A549 (cell line): ENCODE measurements around the gene TTC7B. TPM values are rescaled to one million over a fixed set of nuclear protein-coding genes. Genes with fewer than 3 reads are reported as not detected.

ENCODE experiments used
- ATAC-seq, 2 experiments: fragments of 200-7000 bp in 1 of 2; fragments of >200 bp in 1 of 2; cut with Nextera tagmentation in 1 of 2; cut with Tn5 transposase in 1 of 2; 3 replicates each; pipeline versions ENCODE4 v1.8.0 to v1.9.1; 2018 to 2020; ENCODE audit warnings: mild to moderate bottlenecking in 1 of 2, moderate library complexity in 1 of 2
- CTCF ChIA-PET: fragments of 300-600 bp; sonication (Branson Sonifier 250); formaldehyde crosslinking; extraction: SDS; loops from one replicate; lab custom pipeline; 2021; ENCODE audit warnings: antibody characterized with exemption, inconsistent platforms; lab: Yijun Ruan, JAX
- POLR2A ChIA-PET: fragments of 350-600 bp; formaldehyde crosslinking; extraction: SDS; loops from one replicate; lab custom pipeline; 2021; ENCODE audit warnings: antibody characterized with exemption, inconsistent platforms; lab: Yijun Ruan, JAX
- DNase-seq, 2 experiments: peaks; one replicate each; pipeline versions ENCODE4 v3.0.0 to v3.0.0-alpha.2; 2011 to 2016; ENCODE audit warnings: low read depth in 1 of 2, low spot score in 1 of 2
- FAIRE-seq: peaks from 2 replicates; lab custom pipeline; 2011; peaks lifted over from hg19 to GRCh38; lab: Jason Lieb, UNC
- H3K27ac ChIP-seq, 2 experiments: fragments of >200 bp; sonication (Bioruptor Twin); formaldehyde crosslinking; 3 replicates each; pipeline ENCODE4 v1.5.1; 2016 to 2017
- H3K4me1 ChIP-seq: fragments of >200 bp; sonication (Bioruptor Twin); formaldehyde crosslinking; 3 replicates; pipeline ENCODE4 v1.6.1; 2016
- H3K4me2 ChIP-seq: fragments of >200 bp; sonication (Bioruptor Twin); formaldehyde crosslinking; 3 replicates; pipeline ENCODE4 v1.6.1; 2016
- H3K4me3 ChIP-seq: fragments of >200 bp; sonication (Bioruptor Twin); formaldehyde crosslinking; 3 replicates; pipeline ENCODE4 v1.5.1; 2016
- H3K9me3 ChIP-seq: fragments of >200 bp; sonication (Bioruptor Twin); formaldehyde crosslinking; 3 replicates; pipeline ENCODE4 v1.6.1; 2016
- BCL3 ChIP-seq: fragments of >200 bp; sonication (Bioruptor Twin); formaldehyde crosslinking; IDR thresholded peaks from 3 replicates; pipeline ENCODE4 v1.6.1; 2016
- BHLHE40 ChIP-seq: IDR thresholded peaks from 2 replicates; pipeline ENCODE4 v1.6.1; 2012; ENCODE audit warnings: low read depth, low read length, inconsistent platforms
- CBX8 ChIP-seq: fragments of 200-600 bp; sonication (generic); IDR thresholded peaks from 2 replicates; pipeline ENCODE4 v1.6.1; 2016
- CTCF ChIP-seq: fragments of >200 bp; sonication (Bioruptor Twin); formaldehyde crosslinking; IDR thresholded peaks from 3 replicates; pipeline ENCODE4 v1.5.1; 2016
- EHMT2 ChIP-seq: fragments of 200-600 bp; sonication (generic); IDR thresholded peaks from 2 replicates; pipeline ENCODE4 v1.6.1; 2016; ENCODE audit warnings: antibody characterized with exemption, low read depth, mild to moderate bottlenecking, moderate library complexity
- FOSB ChIP-seq: fragments of 250-450 bp; sonication (Bioruptor Pico); IDR thresholded peaks from 2 replicates; pipeline ENCODE4 v1.5.0; 2020; ENCODE audit warnings: mild to moderate bottlenecking, moderate library complexity
- FOXS1 ChIP-seq: fragments of 250-450 bp; sonication (Bioruptor Pico); IDR thresholded peaks from 2 replicates; pipeline ENCODE4 v1.5.0; 2020; ENCODE audit warnings: mild to moderate bottlenecking, moderate library complexity
- GATA3 ChIP-seq: IDR thresholded peaks from 2 replicates; pipeline ENCODE4 v1.6.1; 2012; ENCODE audit warnings: borderline replicate concordance
- HOXB5 ChIP-seq: fragments of 250-450 bp; sonication (Bioruptor Pico); IDR thresholded peaks from 2 replicates; pipeline ENCODE4 v1.5.0; 2020; ENCODE audit warnings: mild to moderate bottlenecking, moderate library complexity
- JUN ChIP-seq, 2 experiments: fragments of >200 bp; sonication (Bioruptor Twin); formaldehyde crosslinking; IDR thresholded peaks; 2 replicates in 1 of 2; 3 replicates in 1 of 2; pipeline ENCODE4 v1.6.1; 2016 to 2017
- JUNB ChIP-seq: fragments of >200 bp; sonication (Bioruptor Twin); formaldehyde crosslinking; IDR thresholded peaks from 2 replicates; pipeline ENCODE4 v1.6.1; 2016
- KDM1A ChIP-seq: fragments of 200-600 bp; sonication (generic); IDR thresholded peaks from 2 replicates; pipeline ENCODE4 v1.6.1; 2016; ENCODE audit warnings: low read depth, mild to moderate bottlenecking
- KDM5A ChIP-seq: fragments of 200-600 bp; sonication (generic); IDR thresholded peaks from 2 replicates; pipeline ENCODE4 v1.6.1; 2016; ENCODE audit warnings: antibody characterized with exemption, mild to moderate bottlenecking
- MAZ ChIP-seq: fragments of 150-350 bp; IDR thresholded peaks from 2 replicates; pipeline ENCODE4 v1.6.1; 2014; ENCODE audit warnings: antibody characterized with exemption, low read depth, low read length, borderline replicate concordance
- MYC ChIP-seq: IDR thresholded peaks from 2 replicates; pipeline ENCODE4 v1.6.1; 2012; ENCODE audit warnings: mild to moderate bottlenecking, inconsistent platforms, low read length, improper control_type of control experiment, borderline replicate concordance
- POLR2A ChIP-seq: IDR thresholded peaks from 2 replicates; pipeline ENCODE4 v1.6.1; 2012; ENCODE audit warnings: mild to moderate bottlenecking, low read length
- RAD21 ChIP-seq, 2 experiments: fragments of >200 bp in 1 of 2; sonication (Bioruptor Twin) in 1 of 2; formaldehyde crosslinking in 1 of 2; IDR thresholded peaks in 1 of 2; conservative IDR thresholded peaks in 1 of 2; 2 replicates in 1 of 2; 3 replicates in 1 of 2; pipeline ENCODE4 v1.6.1; 2012 to 2018; ENCODE audit warnings: inconsistent platforms in 1 of 2
- ZC3H11A ChIP-seq: fragments of 450-650 bp; IDR thresholded peaks from 2 replicates; pipeline ENCODE4 v1.6.1; 2014; ENCODE audit warnings: antibody characterized with exemption, mild to moderate bottlenecking
- ZFP36 ChIP-seq: fragments of 450-650 bp; IDR thresholded peaks from 2 replicates; pipeline ENCODE4 v1.6.1; 2014; ENCODE audit warnings: borderline replicate concordance; ENCODE audit not compliant: partially characterized antibody
- ZSCAN20 ChIP-seq: fragments of 250-450 bp; sonication (Bioruptor Pico); IDR thresholded peaks from 2 replicates; pipeline ENCODE4 v1.8.0; 2022; ENCODE audit warnings: mild to moderate bottlenecking, moderate library complexity
- WGBS: methylation state at CpG from one replicate; pipeline ENCODE4 v1.1.6; 2017; ENCODE audit errors: missing lambda C conversion rate; 5-methylcytosine and 5-hydroxymethylcytosine counted together
- polyA plus RNA-seq, 4 experiments: library from polyadenylated mRNA; depleted of rRNA in 3 of 4; stranded (reverse); fragments of >200 nt; fragmentation: RNase III in 1 of 4; extraction: RNeasy Plus Mini Kit Qiagen cat#74134 plus additional on column Dnase treatment in 1 of 4; gene quantifications; 2 replicates in 3 of 4; 3 replicates in 1 of 4; pipeline ENCODE4 v1.2.3, GENCODE V29; 2011 to 2017
- TF ChIP-seq, protein P1 (sequence below): IDR thresholded peaks from 2 replicates; pipeline ENCODE4 v1.6.1; 2012; ENCODE audit warnings: low read depth, borderline replicate concordance
- TF ChIP-seq, protein P2 (sequence below): fragments of 150-350 bp; IDR thresholded peaks from 2 replicates; pipeline ENCODE4 v1.6.1; 2014; ENCODE audit warnings: low read depth, mild to moderate bottlenecking, low read length

The TTC7B gene
- polyA plus RNA-seq, 2 of the 4 experiments (the other 2 are of a cell fraction), result 16.6 to 28.0 TPM

DNA sequence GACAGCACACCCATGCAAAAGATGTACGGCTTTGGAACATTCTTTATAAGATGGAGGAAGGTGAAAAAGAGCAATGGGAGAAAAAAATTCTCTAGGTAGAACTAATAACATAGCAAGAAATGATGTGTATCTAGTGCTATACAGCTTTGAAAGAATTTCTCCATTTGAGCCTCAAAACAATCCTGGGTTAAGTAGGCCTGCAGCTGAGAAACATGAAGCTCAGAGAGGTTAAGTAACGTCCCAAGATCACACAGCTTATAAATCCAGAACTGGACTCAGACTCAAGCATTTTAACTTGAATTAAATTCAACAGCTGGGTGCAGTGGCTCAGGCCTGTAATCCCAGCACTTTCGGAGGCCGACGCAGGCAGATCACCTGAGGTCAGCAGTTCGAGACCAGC lies 32.9 kb downstream of the TTC7B start (continued):
- no peak for TF ChIP-seq BHLHE40
- TF ChIP-seq FOXS1 (CRISPR knock-in tag), result no peak
- no peak for TF ChIP-seq JUN (IDR thresholded peaks at IDR 0.05)

- ChIA-PET CTCF (interaction anchor here (1.3 to 1.4 kb wide), 2 partner anchors 25 to 390 kb away, joined by 3 to 4 read pairs; no protein-coding TSS in a partner anchor), POLR2A (no interaction called here)
- TF ChIP-seq CTCF (no peak), FOXS1 (CRISPR knock-in tag) (no peak), ZFP36 (no peak), JUNB (no peak), KDM5A (no peak), FOSB (CRISPR knock-in tag) (no peak), HOXB5 (CRISPR knock-in tag) (no peak), EHMT2 (no peak), CBX8 (no peak), MYC (no peak), RAD21 (conservative IDR thresholded peaks at IDR 0.05 in 1 of 2, IDR thresholded peaks at IDR 0.05 in 1 of 2) (no peak), POLR2A (no peak), MAZ (no peak), ZC3H11A (no peak), BCL3 (no peak)
- TF ChIP-seq, protein P1, sequence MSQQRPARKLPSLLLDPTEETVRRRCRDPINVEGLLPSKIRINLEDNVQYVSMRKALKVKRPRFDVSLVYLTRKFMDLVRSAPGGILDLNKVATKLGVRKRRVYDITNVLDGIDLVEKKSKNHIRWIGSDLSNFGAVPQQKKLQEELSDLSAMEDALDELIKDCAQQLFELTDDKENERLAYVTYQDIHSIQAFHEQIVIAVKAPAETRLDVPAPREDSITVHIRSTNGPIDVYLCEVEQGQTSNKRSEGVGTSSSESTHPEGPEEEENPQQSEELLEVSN, result no peak
- no peaks in the 10 kb centered on the region for H3K9me3 ChIP-seq
- no peak overlapping the region for H3K27ac ChIP-seq
- H3K4me2 ChIP-seq, result no peak overlapping the region
- WGBS, result 70% methylated on average over 4 of the region's 4 CpGs
- H3K4me3 ChIP-seq, result no peak overlapping the region
- no peaks in the 10 kb centered on the region for H3K4me1 ChIP-seq
- DNase-seq, result no peak
- no peak for FAIRE-seq
- no peak for ATAC-seq
Observed at GRCh38 chr14:90782892-90783291, 33.3 kb downstream of the TTC7B start.

- ChIA-PET POLR2A (no interaction called here), CTCF (interaction anchor here (1.3 kb wide), 1 partner anchor 391 kb away, joined by 4 read pairs; no protein-coding TSS in a partner anchor)
- DNase-seq (no peak), FAIRE-seq (no peak), ATAC-seq (no peak)
- Histone ChIP-seq H3K4me1 (no peaks in the 10 kb centered on the region), H3K4me2 (no peak overlapping the region), H3K9me3 (no peaks in the 10 kb centered on the region), H3K4me3 (no peak overlapping the region), H3K27ac (no peak overlapping the region)
- 81% methylated on average over 8 of the region's 8 CpGs for WGBS
- TF ChIP-seq CTCF (no peak), KDM1A (no peak), GATA3 (no peak), JUN (IDR thresholded peaks at IDR 0.05) (no peak), ZSCAN20 (CRISPR knock-in tag) (no peak)
- TF ChIP-seq, protein P2, sequence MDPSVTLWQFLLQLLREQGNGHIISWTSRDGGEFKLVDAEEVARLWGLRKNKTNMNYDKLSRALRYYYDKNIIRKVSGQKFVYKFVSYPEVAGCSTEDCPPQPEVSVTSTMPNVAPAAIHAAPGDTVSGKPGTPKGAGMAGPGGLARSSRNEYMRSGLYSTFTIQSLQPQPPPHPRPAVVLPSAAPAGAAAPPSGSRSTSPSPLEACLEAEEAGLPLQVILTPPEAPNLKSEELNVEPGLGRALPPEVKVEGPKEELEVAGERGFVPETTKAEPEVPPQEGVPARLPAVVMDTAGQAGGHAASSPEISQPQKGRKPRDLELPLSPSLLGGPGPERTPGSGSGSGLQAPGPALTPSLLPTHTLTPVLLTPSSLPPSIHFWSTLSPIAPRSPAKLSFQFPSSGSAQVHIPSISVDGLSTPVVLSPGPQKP, result no peak
Observed at GRCh38 chr14:90781876-90782275, 34.4 kb downstream of the TTC7B start.
